GM23248 (cell line): ENCODE data around the gene RPS19BP1. TPM values are rescaled to one million over a fixed set of nuclear protein-coding genes. Genes with fewer than 3 reads are reported as not detected.

Source experiments
- DNase-seq: peaks from one replicate; pipeline ENCODE4 v3.0.0-alpha.2; 2015
- H2AFZ ChIP-seq: fragments of 200-600 bp; sonication (generic); 2 replicates; pipeline ENCODE4 v1.6.1; 2016; ENCODE audit warnings: antibody characterized with exemption
- H3F3A ChIP-seq: fragments of 200-600 bp; sonication (generic); 2 replicates; pipeline ENCODE4 v1.6.1; 2016; ENCODE audit warnings: mild to moderate bottlenecking, antibody characterized with exemption, mixed run types; ENCODE audit not compliant: insufficient read depth
- H3K27ac ChIP-seq: fragments of 200-600 bp; sonication (generic); 2 replicates; pipeline ENCODE4 v1.5.1; 2016; ENCODE audit warnings: mild to moderate bottlenecking
- H3K27me3 ChIP-seq: fragments of 200-600 bp; sonication (generic); replicated peaks from 2 replicates; pipeline ENCODE4 v1.6.1; 2016; ENCODE audit warnings: mild to moderate bottlenecking; ENCODE audit not compliant: insufficient read depth
- H3K36me3 ChIP-seq: fragments of 200-600 bp; sonication (generic); 2 replicates; pipeline ENCODE4 v1.6.1; 2016; ENCODE audit warnings: low read depth, mild to moderate bottlenecking
- H3K4me1 ChIP-seq: fragments of 200-600 bp; sonication (generic); 2 replicates; pipeline ENCODE4 v1.6.1; 2016; ENCODE audit warnings: mild to moderate bottlenecking; ENCODE audit not compliant: insufficient read depth
- H3K4me2 ChIP-seq: fragments of 200-600 bp; sonication (generic); one replicate; pipeline ENCODE4 v1.6.1; 2016; ENCODE audit warnings: mild to moderate bottlenecking; ENCODE audit not compliant: unreplicated experiment
- H3K4me3 ChIP-seq: fragments of 200-600 bp; sonication (generic); 2 replicates; pipeline ENCODE4 v1.5.1; 2016; ENCODE audit warnings: mild to moderate bottlenecking
- H3K79me2 ChIP-seq: fragments of 200-600 bp; sonication (generic); 2 replicates; pipeline ENCODE4 v1.6.1; 2016; ENCODE audit warnings: mild to moderate bottlenecking; ENCODE audit not compliant: insufficient read depth
- H3K9ac ChIP-seq: fragments of 200-600 bp; sonication (generic); 2 replicates; pipeline ENCODE4 v1.6.1; 2016; ENCODE audit warnings: mild to moderate bottlenecking
- H3K9me2 ChIP-seq: fragments of 200-600 bp; sonication (generic); 2 replicates; pipeline ENCODE4 v1.6.1; 2016; ENCODE audit warnings: mixed run types, mild to moderate bottlenecking, moderate library complexity; ENCODE audit not compliant: insufficient read depth
- H3K9me3 ChIP-seq: fragments of 200-600 bp; sonication (generic); one replicate; pipeline ENCODE4 v1.6.1; 2017; ENCODE audit warnings: low read depth
- H4K20me1 ChIP-seq: fragments of 200-600 bp; sonication (generic); 2 replicates; pipeline ENCODE4 v1.6.0; 2016; ENCODE audit not compliant: insufficient read depth
- EZH2 ChIP-seq: fragments of 200-600 bp; sonication (generic); IDR thresholded peaks from 2 replicates; pipeline ENCODE4 v1.6.1; 2018; ENCODE audit warnings: antibody characterized with exemption, mild to moderate bottlenecking; ENCODE audit not compliant: insufficient read depth, poor library complexity, severe bottlenecking
- EZH2phosphoT487 ChIP-seq: fragments of 200-600 bp; sonication (generic); IDR thresholded peaks from 2 replicates; pipeline ENCODE4 v1.6.1; 2018; ENCODE audit warnings: antibody characterized with exemption, moderate library complexity, mild to moderate bottlenecking, low read depth; ENCODE audit not compliant: insufficient read depth
- WGBS, 2 experiments: methylation state at CpG; one replicate each; pipeline ENCODE4 v1.1.6; 2015 to 2017; ENCODE audit warnings: low lambda C conversion rate in 2 of 2, low coverage in 1 of 2; ENCODE audit errors: missing lambda C conversion rate in 2 of 2; 5-methylcytosine and 5-hydroxymethylcytosine counted together
- in situ Hi-C: fragments of 300-500 bp; cut with MboI; formaldehyde crosslinking; loops from 2 replicates; pipeline ENCODE4 v1.15.0; 2020
- polyA plus RNA-seq: library from polyadenylated mRNA; unstranded; fragments of >200 nt; fragmentation: Nextera tagmentation; extraction: Ambion mirVana; gene quantifications from 2 replicates; pipeline ENCODE4 v1.2.1, GENCODE V29; 2016
- total RNA-seq: library from RNA; depleted of rRNA; stranded (reverse); fragments of >200 nt; shearing (Covaris generic); gene quantifications from 2 replicates; pipeline ENCODE4 v1.2.3, GENCODE V29; 2014

Gene RPS19BP1
- total and polyA plus RNA-seq, 2 experiments from 2014 or later, result 93.9 to 114 TPM

DNA sequence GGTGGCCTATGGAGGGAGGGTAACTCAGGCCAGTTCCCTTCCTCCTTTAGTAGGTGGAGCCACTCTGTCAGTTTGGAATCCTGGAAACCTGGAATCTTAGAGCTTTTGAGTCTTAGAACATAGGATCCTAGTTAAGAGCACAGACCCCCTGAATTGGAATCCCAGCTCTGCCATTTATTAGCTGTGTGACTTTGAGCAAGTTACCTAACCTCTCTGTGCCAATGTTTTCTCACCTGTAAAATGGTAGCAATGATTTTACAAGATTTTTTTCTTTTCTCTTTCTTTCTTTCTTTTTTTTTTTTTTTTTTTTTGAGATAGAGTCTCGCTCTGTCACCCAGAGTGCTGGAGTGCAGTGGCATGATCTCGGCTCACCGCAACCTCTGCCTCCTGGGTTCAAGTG, 20.9 kb upstream of the RPS19BP1 start:
- in situ Hi-C loops, result loop anchor here (25.0 kb wide), 1 partner anchor 784 kb away; the partner anchor contains the start of gene ADSL
- Histone ChIP-seq H3K27me3 (peaks cover 40% of the 10 kb centered on the region), H3F3A (no peaks in the 10 kb centered on the region)

DNA sequence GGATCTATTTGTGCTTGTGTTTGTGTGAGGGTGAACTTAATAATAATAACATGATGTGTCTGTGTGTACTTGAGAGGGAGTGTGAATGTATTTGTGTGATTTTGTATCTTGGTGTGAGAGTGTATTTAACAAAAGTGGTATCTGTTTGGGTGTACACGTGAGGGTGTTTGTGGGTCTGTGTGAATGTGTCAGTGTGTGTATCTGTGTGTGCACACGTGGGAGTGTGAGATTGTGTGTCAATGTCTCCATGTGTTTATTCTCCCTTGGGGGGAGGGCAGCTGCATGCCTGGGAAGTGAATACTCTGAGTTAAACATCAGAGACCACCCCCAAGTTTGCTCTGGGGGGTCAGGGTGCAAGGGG, 15.0 kb upstream of the RPS19BP1 start:
- H4K20me1 ChIP-seq, result no peaks in the 10 kb centered on the region
- H2AFZ ChIP-seq, result no peak overlapping the region
- no peak overlapping the region for H3K4me2 ChIP-seq
- no peak for TF ChIP-seq EZH2
- TF ChIP-seq EZH2phosphoT487, result no peak
- no peaks in the 10 kb centered on the region for H3K4me1 ChIP-seq
- no peaks in the 10 kb centered on the region for H3F3A ChIP-seq
- H3K9ac ChIP-seq, result no peak overlapping the region
- H3K27me3 ChIP-seq, result peaks cover 8% of the 10 kb centered on the region; the same call in 1 of the 2 replicates
- in situ Hi-C loops, result no loop called here
- H3K27ac ChIP-seq, result no peak overlapping the region
- DNase-seq, result no peak
- WGBS, 2 experiments, result 9 to 13% methylated on average over 2 of the region's 2 CpGs
- H3K4me3 ChIP-seq, result no peak overlapping the region
- no peaks in the 10 kb centered on the region for H3K36me3 ChIP-seq
- H3K9me3 ChIP-seq, result no peaks in the 10 kb centered on the region
- no peaks in the 10 kb centered on the region for H3K79me2 ChIP-seq
- H3K9me2 ChIP-seq, result no peaks in the 10 kb centered on the region

More for the DNA sequence above, 20.9 kb upstream of the RPS19BP1 start:
- 68 to 80% methylated on average over 3 of the region's 3 CpGs for WGBS, 2 experiments
- Histone ChIP-seq H3K27ac (no peak overlapping the region), H3K4me2 (no peak overlapping the region), H3K9me3 (no peaks in the 10 kb centered on the region), H3K4me1 (no peaks in the 10 kb centered on the region), H4K20me1 (no peaks in the 10 kb centered on the region), H3K9me2 (no peaks in the 10 kb centered on the region), H3K9ac (no peak overlapping the region), H3K79me2 (no peaks in the 10 kb centered on the region), H2AFZ (no peak overlapping the region), H3K4me3 (no peak overlapping the region), H3K36me3 (no peaks in the 10 kb centered on the region)
- TF ChIP-seq EZH2phosphoT487, result no peak
- no peak for TF ChIP-seq EZH2
- DNase-seq, result no peak

GRCh38 chr22:39546889-39547586, 14.5 kb upstream of the RPS19BP1 start:
- Histone ChIP-seq H4K20me1 (no peaks in the 10 kb centered on the region), H3K36me3 (no peaks in the 10 kb centered on the region), H3K4me3 (no peak overlapping the region), H3K9ac (no peak overlapping the region), H3K27ac (no peak overlapping the region), H2AFZ (no peak overlapping the region), H3K9me3 (no peaks in the 10 kb centered on the region), H3K4me1 (no peaks in the 10 kb centered on the region), H3K9me2 (no peaks in the 10 kb centered on the region), H3K79me2 (no peaks in the 10 kb centered on the region), H3F3A (no peaks in the 10 kb centered on the region), H3K27me3 (peaks cover 8% of the 10 kb centered on the region; the same call in 1 of the 2 replicates), H3K4me2 (no peak overlapping the region)
- in situ Hi-C loops, result no loop called here
- DNase-seq, result peak; percentile 56
- TF ChIP-seq EZH2phosphoT487, result no peak
- TF ChIP-seq EZH2, result no peak
- WGBS, 2 experiments, result 15 to 20% methylated on average over 4 to 5 of the region's 5 CpGs

- no peaks in the 10 kb centered on the region for H3K9me2 ChIP-seq
- in situ Hi-C loops, result no loop called here
- H3K4me1 ChIP-seq, result no peaks in the 10 kb centered on the region
- peak; percentile 46 for DNase-seq
- no peak for TF ChIP-seq EZH2
- TF ChIP-seq EZH2phosphoT487, result no peak
- H4K20me1 ChIP-seq, result no peaks in the 10 kb centered on the region
- no peak overlapping the region for H3K4me3 ChIP-seq
- no peaks in the 10 kb centered on the region for H3F3A ChIP-seq
- H3K9ac ChIP-seq, result no peak overlapping the region
- no peak overlapping the region for H3K4me2 ChIP-seq
- peaks cover 13% of the 10 kb centered on the region; the same call in 1 of the 2 replicates for H3K27me3 ChIP-seq
- H3K79me2 ChIP-seq, result no peaks in the 10 kb centered on the region
- no peak overlapping the region for H3K27ac ChIP-seq
- H3K9me3 ChIP-seq, result no peaks in the 10 kb centered on the region
- 23 to 25% methylated on average over 38 to 39 of the region's 39 CpGs for WGBS, 2 experiments
- no peak overlapping the region for H2AFZ ChIP-seq
- H3K36me3 ChIP-seq, result no peaks in the 10 kb centered on the region
Observed at GRCh38 chr22:39545386-39546365, 13.1 kb upstream of the RPS19BP1 start.
